Skin epidermis (tissue), 12 donors: ENCODE data around the gene NDEL1.

ENCODE experiments used
- H3K27ac ChIP-seq, 21 experiments: fragments of 200-600 bp; sonication (generic) in 11 of 21; one replicate each; pipeline ENCODE4 v1.5.0; 2020; ENCODE audit warnings: mild to moderate bottlenecking in 3 of 21, inconsistent platforms in 2 of 21, moderate library complexity in 2 of 21
- H3K4me3 ChIP-seq, 7 experiments: fragments of 200-600 bp; sonication (generic) in 2 of 7; one replicate each; pipeline ENCODE4 v1.5.0; 2020; ENCODE audit warnings: inconsistent platforms in 2 of 7, mild to moderate bottlenecking in 2 of 7, moderate library complexity in 1 of 7

The NDEL1 gene

GRCh38 chr17:8490256-8491023 is 54.8 kb downstream of the NDEL1 start:
- H3K27ac ChIP-seq = peak overlapping the region in 1 of 21 experiments; percentile 16
- H3K4me3 ChIP-seq = no peak overlapping the region

- H3K27ac ChIP-seq = no peak overlapping the region
- no peak overlapping the region for H3K4me3 ChIP-seq
Measured at GRCh38 chr17:8492121-8492520, 56.4 kb downstream of the NDEL1 start.

GRCh38 chr17:8494021-8494420 is 58.3 kb downstream of the NDEL1 start:
- Histone ChIP-seq H3K4me3 (no peak overlapping the region), H3K27ac (no peak overlapping the region)

GRCh38 chr17:8494506-8495111 is 58.9 kb downstream of the NDEL1 start:
- no peak overlapping the region for H3K4me3 ChIP-seq
- H3K27ac ChIP-seq = no peak overlapping the region

GRCh38 chr17:8496081-8496480 is 60.4 kb downstream of the NDEL1 start:
- Histone ChIP-seq H3K27ac (no peak overlapping the region), H3K4me3 (no peak overlapping the region)

- Histone ChIP-seq H3K4me3 (no peak overlapping the region), H3K27ac (no peak overlapping the region)
Measured at GRCh38 chr17:8499171-8499570, 63.5 kb downstream of the NDEL1 start.

- no peak overlapping the region for H3K4me3 ChIP-seq
- peak overlapping the region in 1 of 21 experiments; percentile 20 for H3K27ac ChIP-seq
Measured at GRCh38 chr17:8499614-8500013, 63.9 kb downstream of the NDEL1 start.

GRCh38 chr17:8500609-8501008 is 64.9 kb downstream of the NDEL1 start:
- H3K27ac ChIP-seq = peak overlapping the region in 5 of 21 experiments; percentile 11 to 60 (median 20)
- no peak overlapping the region for H3K4me3 ChIP-seq

GRCh38 chr17:8502126-8502525 is 66.4 kb downstream of the NDEL1 start:
- Histone ChIP-seq H3K27ac (peak overlapping the region in 2 of 21 experiments; percentile 0 to 1), H3K4me3 (no peak overlapping the region)

- Histone ChIP-seq H3K4me3 (no peak overlapping the region), H3K27ac (peak overlapping the region in 2 of 21 experiments; percentile 35 to 39)
Measured at GRCh38 chr17:8503368-8503767, 67.7 kb downstream of the NDEL1 start.

GRCh38 chr17:8503807-8504206 is 68.1 kb downstream of the NDEL1 start:
- Histone ChIP-seq H3K4me3 (no peak overlapping the region), H3K27ac (peak overlapping the region in 2 of 21 experiments; percentile 35 to 39)

GRCh38 chr17:8504460-8505207 is 69.0 kb downstream of the NDEL1 start:
- Histone ChIP-seq H3K27ac (no peak overlapping the region), H3K4me3 (no peak overlapping the region)

GRCh38 chr17:8506145-8506544 is 70.5 kb downstream of the NDEL1 start:
- H3K27ac ChIP-seq = no peak overlapping the region
- no peak overlapping the region for H3K4me3 ChIP-seq

- H3K27ac ChIP-seq = no peak overlapping the region
- H3K4me3 ChIP-seq = no peak overlapping the region
Measured at GRCh38 chr17:8514801-8515200, 79.1 kb downstream of the NDEL1 start.
